NOMO-1 treated with DMSO at 0.1 percent for 48 hours (cell line): Measurements from ENCODE around the gene STIM1.
"Not testable (repeated sequence)": the region's sequence is repeated elsewhere in the genome, so short reads cannot be mapped to it uniquely, and the experiment has no call there.

ENCODE experiments used
- DNase-seq: peaks from one replicate; lab custom pipeline; 2025; ENCODE audit not compliant: unreplicated experiment; lab: John Stamatoyannopoulos, UW

Gene STIM1

DNA sequence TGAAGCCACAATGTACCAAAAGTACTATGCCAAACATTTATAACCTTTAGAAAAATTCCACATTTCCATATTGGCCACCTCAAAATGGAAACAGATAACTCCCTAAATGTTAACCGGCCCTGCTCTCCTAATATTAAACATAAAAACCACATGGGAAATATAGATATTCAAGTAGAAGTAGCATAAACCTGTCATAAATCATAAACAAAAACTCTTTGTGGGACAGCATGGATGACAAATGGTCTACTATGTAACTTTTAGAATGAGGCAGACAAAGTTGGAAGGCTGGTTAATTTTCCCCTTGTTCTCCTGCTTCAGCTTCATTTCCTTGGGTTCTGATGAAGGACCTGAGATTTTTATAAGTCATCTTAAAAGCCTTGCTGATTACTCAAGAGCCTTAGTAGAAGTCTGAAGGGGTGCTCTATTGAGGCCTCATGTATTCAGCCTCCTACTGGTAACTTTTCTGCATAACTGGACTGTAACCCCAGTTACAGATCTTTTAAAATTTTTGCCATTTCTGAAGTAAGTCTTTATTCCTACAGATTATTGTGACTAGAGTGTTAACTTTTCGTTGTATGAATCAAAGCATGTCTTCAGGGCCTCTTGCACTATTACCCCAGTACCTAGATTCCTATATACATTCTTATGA, 116.4 kb downstream of the STIM1 start:
- DNase-seq: peak; percentile 18

DNA sequence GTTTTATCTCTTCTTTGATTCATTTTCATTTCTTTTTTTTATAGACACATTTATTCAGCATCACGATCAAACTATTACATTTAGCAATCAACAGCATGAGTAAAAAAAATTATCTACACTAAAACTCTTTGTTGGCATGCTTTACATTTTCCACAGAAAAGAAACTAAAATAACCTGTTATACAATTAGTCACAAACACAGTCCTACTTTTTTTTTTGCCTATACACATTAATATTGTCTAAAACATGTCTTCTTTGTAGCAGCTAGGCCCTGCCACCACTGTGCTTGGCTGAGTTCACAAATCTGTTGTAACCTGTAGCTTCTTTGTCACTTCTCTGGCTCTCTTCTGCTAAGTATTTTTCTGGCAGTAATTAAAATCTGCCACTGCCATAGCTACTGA, 117.0 kb downstream of the STIM1 start:
- no peak for DNase-seq

DNA sequence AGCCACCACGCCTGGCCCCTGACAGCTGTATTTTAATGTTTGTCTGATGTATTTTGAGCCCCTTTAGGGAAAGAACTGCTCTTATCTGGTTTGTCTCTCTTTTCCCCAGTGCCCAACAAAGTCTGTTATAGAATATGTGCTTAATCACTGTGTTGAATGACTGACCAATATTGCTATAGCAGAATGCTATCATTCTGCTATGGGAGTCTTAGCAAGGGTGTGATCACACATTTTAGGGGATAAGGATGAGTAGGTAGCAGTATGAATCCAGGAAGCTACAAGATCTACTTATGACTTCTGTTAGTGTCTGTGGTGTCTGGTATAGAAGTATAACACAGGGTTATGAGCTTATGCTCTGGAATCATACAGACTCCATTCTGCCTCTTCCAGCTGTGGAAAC, 121.6 kb downstream of the STIM1 start:
- DNase-seq: no peak

DNA sequence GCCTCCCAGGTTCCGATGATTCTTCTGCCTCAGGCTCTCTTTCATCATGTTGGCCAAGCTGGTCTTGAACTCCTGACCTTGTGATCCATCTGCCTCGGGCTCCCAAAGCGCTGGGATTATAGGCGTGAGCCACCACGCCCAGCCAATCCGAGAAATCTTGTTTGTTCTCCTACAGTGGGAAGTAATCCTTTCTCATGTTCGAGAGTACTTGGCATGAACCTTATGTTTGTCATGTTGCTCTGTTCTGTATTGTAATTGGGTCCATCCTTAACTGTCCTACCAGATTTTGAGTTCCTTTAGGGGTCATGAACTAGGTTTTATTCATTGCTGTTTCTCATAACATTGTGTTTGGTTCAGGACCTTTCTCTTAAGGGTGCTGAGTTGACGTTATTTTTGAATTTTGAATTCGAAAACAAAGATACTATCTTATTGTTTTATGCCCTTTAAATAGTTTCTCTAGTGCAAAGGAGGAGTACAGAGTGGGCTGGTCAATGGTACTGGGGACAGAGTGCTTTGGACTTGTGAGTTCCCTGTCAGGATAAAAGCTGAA, 125.7 kb downstream of the STIM1 start:
- DNase-seq: no peak

DNA sequence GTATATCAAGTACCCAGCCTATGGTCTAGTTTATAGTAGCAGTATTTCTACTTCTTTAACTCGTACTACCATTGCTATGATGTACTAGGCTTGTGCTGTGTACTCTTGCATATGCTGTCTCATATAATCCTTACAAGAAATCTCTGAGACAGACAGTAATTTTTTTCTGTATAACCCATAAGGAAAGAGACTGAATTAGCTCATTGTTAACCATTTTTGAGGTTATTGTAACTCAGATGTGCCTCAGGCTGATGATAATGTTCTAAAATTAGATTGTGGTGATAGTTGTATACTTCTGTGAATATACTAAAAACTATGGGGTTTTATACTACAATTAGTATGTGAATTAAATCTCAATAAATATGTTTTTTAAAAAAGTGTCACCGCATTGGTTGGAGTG, 127.0 kb downstream of the STIM1 start:
- DNase-seq: no peak

DNA sequence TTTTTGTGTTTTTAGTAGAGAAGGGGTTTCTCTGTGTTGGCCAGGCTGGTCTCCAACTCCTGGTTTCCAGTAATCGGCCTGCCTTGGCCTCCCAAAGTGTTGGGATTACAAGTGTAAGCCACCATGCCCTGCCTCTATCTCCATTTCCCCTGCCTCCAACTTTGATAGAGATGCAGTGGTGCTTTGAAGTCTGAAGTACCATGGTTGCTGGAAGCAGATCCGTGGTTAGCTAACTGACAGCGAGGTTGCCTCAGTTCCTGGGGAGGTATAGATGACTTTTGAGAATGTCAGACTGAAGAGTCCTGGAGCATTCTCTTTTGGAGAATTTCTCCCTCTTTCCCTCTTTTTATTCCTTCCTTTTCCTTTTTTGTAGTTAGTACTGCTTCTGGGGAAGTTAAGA, 127.6 kb downstream of the STIM1 start:
- DNase-seq: no peak

DNA sequence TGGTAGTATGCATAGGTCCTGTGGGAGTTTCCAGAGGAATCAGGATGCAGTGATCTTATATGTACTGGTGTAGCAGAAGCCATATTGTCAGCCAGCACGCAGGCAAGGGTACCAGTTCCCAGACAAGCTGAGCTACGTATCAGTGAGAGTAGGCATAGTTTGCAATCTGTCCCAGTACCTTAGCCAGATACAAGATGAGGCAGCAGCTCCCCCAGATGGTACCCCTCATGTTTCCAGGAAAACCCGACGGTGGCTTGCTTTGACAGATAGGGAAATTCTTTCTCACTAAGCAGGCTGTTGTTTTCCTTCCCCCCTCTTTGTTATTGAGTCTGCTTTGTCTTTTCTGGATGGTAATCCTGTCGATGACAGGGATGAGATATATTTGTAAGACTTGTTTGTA, 129.4 kb downstream of the STIM1 start:
- no peak for DNase-seq

DNA sequence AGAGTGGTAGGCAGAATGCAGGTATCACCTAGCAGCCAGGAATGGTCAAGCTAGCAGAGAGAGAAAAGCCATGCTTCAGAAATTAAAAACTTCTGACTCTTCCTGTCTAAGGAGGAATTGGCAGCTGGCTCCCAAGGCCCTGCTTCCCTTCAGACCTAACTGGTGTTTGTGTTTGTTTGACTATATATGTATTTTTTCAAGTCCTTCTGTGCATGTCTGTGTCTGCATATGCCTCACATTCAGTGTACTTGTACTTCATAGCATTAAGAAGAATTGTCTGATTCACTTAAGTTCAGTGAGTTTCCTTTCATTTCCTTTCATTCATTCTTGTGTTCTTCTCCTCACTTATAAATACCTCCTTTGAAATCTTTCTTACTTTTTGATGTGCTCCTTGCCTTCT, 130.2 kb downstream of the STIM1 start:
- DNase-seq: no peak

DNA sequence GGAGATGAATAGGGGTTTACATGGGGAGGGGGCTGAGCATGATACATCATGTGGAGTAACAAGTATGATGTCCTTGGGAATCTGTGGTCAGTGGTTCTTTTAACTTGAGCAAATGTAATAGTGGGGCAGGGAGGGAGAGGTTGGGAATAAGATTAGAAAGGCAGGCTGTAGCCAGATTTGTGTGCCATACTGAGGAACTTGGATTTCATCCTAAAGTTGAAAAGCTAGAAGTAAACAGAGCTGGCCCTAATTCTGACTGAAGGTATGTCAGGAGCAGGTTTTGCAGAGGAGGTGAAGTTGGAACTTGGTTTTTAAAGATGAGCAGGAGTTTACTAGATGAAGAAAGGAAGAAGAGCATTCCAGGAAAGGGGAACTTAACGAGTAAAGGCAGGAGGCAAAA, 130.8 kb downstream of the STIM1 start:
- no peak for DNase-seq

DNA sequence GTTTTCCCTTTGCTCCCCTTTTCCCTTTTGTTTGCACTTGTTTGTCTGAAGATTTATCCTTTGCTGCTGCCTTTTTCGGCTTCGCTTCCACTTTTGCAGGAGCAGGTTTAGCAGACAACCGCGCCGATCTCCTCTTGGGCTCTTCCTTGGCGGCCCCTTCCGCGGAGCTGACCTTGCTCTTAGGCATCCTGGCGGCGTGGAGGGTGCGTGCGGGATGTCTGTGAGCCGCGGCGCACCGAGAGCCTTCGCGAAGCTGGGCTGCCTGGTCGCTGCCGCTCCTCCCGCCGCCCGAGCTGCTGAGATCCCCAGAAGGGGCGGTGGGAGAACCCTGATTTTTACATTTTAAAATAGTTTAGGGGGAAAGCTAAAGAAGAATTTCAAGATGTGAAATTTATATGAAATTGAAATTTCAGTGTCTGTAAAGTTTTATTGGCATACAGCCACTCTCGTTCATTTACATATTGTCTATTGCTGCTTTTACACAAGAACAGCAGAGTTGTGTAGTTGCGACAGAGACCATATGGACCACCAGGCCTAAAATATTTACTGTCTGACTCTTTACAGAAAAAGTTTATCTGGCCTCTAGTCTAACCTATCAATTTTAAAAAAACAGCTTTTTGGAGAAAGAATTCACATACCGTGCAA, 133.9 kb downstream of the STIM1 start:
- no peak for DNase-seq

DNA sequence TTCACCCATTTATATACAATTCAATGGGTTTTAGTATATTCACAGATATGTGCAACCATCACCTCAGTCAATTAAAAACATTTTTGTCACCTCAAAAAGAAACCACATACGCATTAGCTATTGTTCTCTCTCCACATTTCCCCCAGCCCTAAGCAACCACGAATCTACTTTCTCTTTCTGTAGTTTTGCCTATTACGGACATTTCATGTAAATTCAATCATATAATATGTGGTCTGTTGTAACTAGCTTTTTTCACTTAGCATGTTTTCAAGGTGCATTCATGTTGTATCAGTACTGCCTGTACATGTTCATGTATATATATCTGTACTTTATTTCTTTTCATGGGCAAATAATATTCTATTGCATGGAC, 134.4 kb downstream of the STIM1 start:
- DNase-seq: no peak

DNA sequence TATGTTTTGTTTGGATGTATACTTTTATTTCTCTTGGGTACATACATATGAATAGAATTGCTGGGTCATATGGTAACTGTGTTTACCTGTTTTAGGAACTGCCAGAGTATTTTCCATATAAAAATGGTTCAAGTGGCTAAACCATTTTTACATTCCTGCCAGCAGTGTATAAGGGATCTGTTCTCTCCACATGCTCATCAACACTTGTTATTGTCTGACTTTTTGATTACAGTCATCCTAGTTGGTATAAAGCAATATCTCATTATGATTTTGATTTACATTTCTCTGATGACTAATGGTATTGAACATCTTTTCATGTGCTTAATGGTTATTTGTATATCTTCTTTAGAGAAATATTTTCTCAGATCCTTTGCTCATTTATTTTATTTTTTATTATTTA, 134.9 kb downstream of the STIM1 start:
- no peak for DNase-seq

DNA sequence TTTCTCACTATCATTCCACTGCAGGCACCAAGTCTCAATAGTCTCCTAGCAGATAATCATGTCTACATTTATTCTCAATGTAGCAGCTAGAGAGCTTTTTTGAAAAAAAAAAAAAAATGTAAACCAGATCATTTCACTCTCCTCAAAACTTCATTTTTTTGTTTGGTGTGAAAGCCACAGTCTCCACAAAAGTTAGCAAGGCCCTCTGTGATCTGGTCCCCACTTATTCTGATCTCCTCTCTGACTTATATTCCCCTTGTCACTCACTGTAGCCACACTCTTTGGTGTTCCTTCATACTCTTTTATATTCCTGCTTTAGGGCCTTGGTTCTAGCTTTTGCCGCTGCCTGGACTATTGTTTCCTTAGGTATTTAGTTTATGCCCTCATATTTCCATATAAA, 137.5 kb downstream of the STIM1 start:
- no peak for DNase-seq

DNA sequence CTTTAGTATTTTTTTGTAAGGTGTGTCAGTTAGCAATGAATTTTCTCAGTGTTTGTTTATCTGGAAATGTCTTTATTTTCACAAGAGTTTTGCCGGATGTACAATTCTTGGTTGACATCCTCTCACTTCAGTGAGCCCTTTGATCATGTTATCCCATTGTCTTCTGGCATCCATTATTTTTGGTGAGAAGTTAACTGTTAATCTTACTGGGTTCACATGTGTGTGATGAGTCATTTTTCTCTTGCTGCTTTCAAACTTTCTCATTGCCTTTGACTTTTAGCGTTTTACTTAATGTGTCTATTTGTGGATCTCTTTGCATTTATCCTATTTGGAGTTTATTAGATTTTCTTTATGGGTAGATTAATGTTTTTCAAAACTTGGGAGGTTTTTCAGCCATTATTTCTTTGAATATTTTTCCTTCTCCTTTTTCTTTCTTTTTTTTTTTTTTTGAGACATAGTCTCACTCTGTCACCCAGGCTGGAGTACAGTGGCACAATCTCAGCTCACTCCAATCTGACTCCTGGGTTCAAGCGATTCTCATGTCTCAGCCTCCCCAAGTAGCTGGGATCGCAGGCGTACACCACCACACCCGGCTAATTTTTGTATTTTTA, 138.7 kb downstream of the STIM1 start:
- no peak for DNase-seq

DNA sequence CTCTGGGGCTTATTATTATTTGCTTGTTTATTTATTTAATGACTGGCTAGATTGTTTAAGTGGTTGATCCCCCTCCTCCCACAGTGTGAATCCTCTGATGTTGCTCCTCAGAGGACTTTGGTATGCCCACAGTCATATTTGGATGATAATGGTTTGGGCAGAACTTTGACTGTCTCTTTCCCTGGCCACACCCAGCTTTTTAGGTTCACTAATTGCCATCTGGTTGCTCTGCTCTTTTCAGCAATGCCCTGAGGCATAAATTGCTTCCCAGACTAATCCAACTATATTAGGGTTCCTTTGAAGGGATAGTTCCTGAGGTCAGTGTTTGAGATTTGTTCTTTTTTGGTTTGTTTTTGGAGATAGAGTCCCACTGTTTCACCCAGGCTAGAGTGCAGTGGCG, 139.8 kb downstream of the STIM1 start:
- no peak for DNase-seq

DNA sequence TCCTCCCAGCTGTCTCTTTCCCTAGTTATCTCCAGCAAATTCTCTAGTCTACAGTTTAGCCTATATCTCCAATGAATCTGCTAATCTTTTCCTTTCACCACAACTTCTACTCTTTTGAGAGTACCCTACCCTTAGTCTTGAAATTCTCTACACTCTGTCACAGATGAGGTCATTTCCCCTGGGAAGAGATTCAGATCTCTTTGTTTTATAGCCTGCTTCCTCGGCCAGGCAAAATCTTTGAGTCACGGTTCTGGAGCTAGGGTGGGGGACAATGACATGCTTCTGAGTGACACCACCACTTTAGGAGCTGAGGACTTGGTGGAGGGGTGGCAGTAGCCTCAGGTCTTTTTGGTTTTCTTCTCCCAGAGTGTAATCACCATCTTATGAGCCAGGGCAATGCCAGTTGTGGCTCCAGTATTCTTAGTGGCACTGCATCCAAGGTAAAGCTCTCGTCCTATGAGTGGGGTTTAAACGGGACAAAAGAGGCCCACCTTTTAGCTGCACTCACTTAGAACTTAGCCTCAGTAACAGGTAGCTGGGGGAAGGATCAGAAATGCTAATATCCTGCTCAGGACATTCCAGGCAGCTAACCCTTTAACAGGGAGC, 140.6 kb downstream of the STIM1 start:
- no peak for DNase-seq

DNA sequence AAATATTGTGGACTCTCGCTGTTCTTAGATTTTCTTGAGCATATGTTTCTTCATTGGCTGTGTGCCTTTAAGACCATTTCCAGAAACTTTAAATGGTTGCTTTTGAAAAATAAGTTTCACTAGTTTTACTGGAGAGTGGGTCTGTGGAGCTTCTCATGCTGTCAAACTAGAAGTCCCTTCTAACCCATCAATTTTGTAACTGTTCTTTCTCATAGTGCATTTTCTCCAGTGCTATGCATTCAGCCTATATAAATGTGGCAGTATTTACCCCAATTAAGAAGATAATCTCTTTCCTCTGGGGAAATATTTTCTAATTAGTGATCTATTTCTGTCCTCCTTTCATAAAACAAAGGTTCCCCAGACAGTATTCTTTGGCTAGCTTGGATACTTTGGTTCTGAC, 141.2 kb downstream of the STIM1 start:
- no peak for DNase-seq

DNA sequence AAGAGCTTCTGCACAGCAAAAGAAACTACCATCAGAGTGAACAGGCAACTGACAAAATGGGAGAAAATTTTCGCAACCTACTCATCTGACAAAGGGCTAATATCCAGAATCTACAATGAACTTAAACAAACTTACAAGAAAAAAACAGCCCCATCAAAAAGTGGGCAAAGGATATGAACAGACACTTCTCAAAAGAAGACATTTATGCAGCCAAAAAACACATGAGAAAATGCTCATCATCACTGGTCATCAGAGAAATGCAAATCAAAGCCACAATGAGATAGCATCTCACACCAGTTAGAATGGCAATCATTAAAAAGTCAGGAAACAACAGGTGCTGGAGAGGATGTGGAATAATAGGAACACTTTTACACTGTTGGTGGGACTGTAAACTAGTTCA, 149.3 kb downstream of the STIM1 start:
- not testable (repeated sequence) for DNase-seq

DNA sequence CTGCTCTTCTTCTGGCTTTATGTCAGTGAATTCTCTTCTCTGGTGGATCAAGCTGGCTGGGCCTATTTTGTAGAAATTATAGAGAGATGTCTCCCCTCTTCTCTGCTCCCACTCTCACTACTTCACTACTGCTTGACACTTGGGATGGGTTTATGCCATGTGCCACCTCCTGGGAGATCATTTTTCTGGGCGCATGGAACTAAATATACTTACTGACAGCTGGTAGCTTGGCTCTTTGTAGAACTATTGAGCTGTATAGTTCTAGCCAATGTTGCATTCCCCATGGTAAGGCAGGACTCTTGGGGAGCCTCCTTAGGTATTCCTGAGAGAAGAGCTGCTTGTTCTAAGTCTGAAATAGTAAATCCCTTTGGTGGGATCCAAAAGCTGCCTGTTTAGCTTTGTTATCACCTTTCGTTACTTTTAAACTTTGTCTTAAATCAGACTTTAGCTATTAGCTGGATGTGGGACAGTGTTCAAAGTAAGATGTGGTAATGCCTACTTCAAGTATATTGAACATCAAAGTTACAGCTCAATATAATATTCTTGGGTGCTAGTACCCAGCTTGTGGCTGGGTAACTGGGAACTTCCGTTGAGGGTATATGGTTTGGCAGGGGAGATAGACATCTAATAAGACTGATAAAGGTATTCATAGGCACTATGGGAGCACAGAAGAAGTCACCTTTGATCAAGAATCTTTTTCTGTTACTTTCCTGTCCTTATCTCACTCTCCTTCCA, 151.6 kb downstream of the STIM1 start:
- no peak for DNase-seq

DNA sequence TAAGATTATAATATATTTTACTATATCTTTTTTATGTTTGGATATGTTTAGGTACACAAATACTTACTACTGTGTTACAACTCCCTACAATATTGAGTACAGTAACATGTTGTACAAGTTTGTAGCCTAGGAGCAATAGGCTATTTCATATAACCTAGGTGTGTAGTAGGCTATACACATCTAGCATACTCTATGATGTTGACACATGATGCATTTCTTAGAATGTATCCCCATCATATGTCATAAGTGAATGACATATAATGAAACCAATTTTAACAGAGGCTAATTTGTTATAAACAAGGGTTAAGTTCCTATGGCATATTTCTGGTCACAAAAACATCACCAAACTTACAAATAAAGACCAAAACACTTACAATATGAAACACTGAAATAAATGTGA, 152.7 kb downstream of the STIM1 start:
- DNase-seq: no peak

DNA sequence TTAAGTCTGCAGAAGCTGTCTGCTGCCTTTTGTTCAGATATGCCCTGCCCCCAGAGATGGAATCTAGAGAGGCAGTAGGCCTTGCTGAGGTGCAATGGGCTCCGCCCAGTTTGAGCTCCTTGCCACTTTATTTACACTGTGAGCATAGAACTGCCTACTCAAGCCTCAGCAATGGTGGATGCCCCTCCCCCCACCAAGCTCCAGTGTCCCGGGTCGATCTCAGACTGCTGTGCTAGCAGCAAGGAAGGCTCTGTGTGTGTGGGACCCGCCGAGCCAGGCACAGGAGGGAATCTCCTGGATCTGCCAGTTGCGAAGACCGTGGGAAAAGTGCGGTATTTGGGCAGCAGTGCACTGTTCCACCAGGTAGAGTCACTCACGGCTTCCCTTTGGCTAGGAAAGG, 161.1 kb downstream of the STIM1 start:
- DNase-seq: not testable (repeated sequence)
